Lung (tissue), 12 donors: ENCODE results near the gene CDH13. TPM values are rescaled to one million over a fixed set of nuclear protein-coding genes. Genes with fewer than 3 reads are reported as not detected.
A peak's percentile ranks its signal among the peaks of the same experiment; 100 is the strongest.

Experiments
- ATAC-seq: fragments of 200-7000 bp; cut with Tn5 transposase; one replicate; pipeline ENCODE4 v1.9.1; 2020; ENCODE audit warnings: moderate number of reproducible peaks; ENCODE audit not compliant: insufficient read depth, low FRiP score
- DNase-seq, 3 donors: peaks; one replicate each; pipeline ENCODE4 v3.0.0-alpha.2; 2013 to 2017
- H3K27ac ChIP-seq, 2 donors: one replicate each; pipeline ENCODE4 v1.5.1; 2013; ENCODE audit warnings: mild to moderate bottlenecking in 2 of 2, moderate library complexity in 2 of 2, control low read depth in 1 of 2, inconsistent platforms in 1 of 2, low read depth in 1 of 2, low read length in 1 of 2
- H3K27me3 ChIP-seq, 3 donors: one replicate each; pipeline ENCODE4 v1.5.1; 2013; ENCODE audit warnings: low read length in 2 of 3; ENCODE audit not compliant: control insufficient read depth in 3 of 3, insufficient read depth in 3 of 3
- H3K36me3 ChIP-seq, 4 donors: one replicate each; pipeline ENCODE4 v1.5.1; 2013; ENCODE audit warnings: low read length in 4 of 4, mild to moderate bottlenecking in 1 of 4, moderate library complexity in 1 of 4; ENCODE audit not compliant: control insufficient read depth in 4 of 4, insufficient read depth in 4 of 4
- H3K4me1 ChIP-seq, 5 donors: one replicate each; pipeline ENCODE4 v1.5.1; 2013; ENCODE audit warnings: low read length in 5 of 5, mild to moderate bottlenecking in 2 of 5, moderate library complexity in 1 of 5; ENCODE audit not compliant: control insufficient read depth in 5 of 5, insufficient read depth in 5 of 5
- H3K4me3 ChIP-seq: one replicate; pipeline ENCODE4 v1.5.1; 2013; ENCODE audit warnings: mild to moderate bottlenecking, control low read depth, moderate library complexity
- H3K9ac ChIP-seq, 2 donors: one replicate each; pipeline ENCODE4 v1.5.1; 2013; ENCODE audit warnings: low read length in 2 of 2, control low read depth in 1 of 2; ENCODE audit not compliant: insufficient read depth in 1 of 2
- H3K9me3 ChIP-seq, 4 donors: one replicate each; pipeline ENCODE4 v1.5.1; 2013; ENCODE audit warnings: low read length in 3 of 4, mild to moderate bottlenecking in 1 of 4, moderate library complexity in 1 of 4; ENCODE audit not compliant: control insufficient read depth in 4 of 4, insufficient read depth in 3 of 4
- WGBS, 2 donors: extraction: QIAGEN DNeasy Blood & Tissue Kit; methylation state at CpG; one replicate each; pipeline ENCODE4 v1.1.7; 2013; 5-methylcytosine and 5-hydroxymethylcytosine counted together
- polyA plus RNA-seq, 2 donors: library from polyadenylated mRNA; stranded (reverse); fragments of 200-250 nt; gene quantifications; one replicate each; pipeline ENCODE4 v1.2.1, GENCODE V29; 2013
- total RNA-seq, 2 donors: library from RNA; depleted of rRNA in 1 of 2; stranded (reverse); fragments of >200 nt in 1 of 2; gene quantifications; one replicate each; pipeline ENCODE4 v1.2.1, GENCODE V29; 2014 to 2021
- TF ChIP-seq, protein P1 (sequence below): IDR thresholded peaks from 2 replicates; pipeline ENCODE4 v1.5.1; 2012; ENCODE audit warnings: mild to moderate bottlenecking; ENCODE audit errors: control extremely low read depth, extremely low read depth
- donor health status: control.
- donor health status: control.
- donor health status: Bipolar disorder and iron deficiency.
- donor health status: healthy.
- donor health status: DM: yes; HTN: yes; CAD: no.

CDH13 gene
- total and polyA plus RNA-seq, 4 donors, result 2.1 to 12.3 (median 7.3) TPM

DNA sequence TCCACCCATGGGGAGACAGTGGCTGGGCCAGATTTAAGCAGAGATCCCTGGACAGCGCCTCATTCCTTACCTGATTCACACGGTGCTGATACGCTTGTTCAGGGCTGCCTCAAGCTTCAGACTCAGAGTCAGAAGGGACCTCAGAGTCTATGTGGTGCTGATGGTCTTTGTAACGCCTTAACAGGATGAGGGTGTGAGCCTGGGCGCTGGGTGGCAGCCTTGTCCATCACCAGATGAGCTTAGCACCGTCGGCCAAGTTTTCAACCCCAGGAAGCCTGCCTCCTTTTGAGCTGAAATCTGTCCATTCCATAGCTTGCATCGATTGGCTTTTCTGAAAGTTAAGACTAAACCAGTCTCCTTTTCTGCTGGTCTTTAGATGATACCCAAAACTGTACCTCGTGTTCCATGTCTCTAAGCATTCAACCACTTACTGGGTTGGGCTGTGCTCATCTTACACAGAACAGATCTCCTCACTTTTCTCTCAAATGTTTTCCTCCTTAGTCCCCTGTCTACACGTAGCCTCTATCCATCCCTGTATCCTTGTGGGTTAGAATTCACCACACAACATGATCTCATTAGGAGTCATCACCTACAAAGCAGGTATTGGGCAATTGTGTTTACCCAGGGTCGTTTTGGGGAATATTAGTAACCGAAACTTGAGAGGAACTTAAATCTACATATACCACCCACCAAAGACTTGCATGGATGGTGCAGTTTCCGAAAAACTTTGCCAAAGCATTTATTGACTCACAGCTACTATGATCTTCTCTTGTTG lies 573.4 kb downstream of the CDH13 start:
- WGBS, 2 donors, result 72% methylated on average over 13 of the region's 13 CpGs
- Histone ChIP-seq H3K27ac (no peak overlapping the region), H3K4me1 (no peaks in the 10 kb centered on the region), H3K9me3 (no peaks in the 10 kb centered on the region), H3K9ac (no peak overlapping the region), H3K27me3 (no peaks in the 10 kb centered on the region), H3K4me3 (no peak overlapping the region), H3K36me3 (no peaks in the 10 kb centered on the region)
- DNase-seq, result peak in 1 of 3 donors; percentile 2
- no peak for ATAC-seq
- TF ChIP-seq, protein P1, sequence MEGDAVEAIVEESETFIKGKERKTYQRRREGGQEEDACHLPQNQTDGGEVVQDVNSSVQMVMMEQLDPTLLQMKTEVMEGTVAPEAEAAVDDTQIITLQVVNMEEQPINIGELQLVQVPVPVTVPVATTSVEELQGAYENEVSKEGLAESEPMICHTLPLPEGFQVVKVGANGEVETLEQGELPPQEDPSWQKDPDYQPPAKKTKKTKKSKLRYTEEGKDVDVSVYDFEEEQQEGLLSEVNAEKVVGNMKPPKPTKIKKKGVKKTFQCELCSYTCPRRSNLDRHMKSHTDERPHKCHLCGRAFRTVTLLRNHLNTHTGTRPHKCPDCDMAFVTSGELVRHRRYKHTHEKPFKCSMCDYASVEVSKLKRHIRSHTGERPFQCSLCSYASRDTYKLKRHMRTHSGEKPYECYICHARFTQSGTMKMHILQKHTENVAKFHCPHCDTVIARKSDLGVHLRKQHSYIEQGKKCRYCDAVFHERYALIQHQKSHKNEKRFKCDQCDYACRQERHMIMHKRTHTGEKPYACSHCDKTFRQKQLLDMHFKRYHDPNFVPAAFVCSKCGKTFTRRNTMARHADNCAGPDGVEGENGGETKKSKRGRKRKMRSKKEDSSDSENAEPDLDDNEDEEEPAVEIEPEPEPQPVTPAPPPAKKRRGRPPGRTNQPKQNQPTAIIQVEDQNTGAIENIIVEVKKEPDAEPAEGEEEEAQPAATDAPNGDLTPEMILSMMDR, result no peak

DNA sequence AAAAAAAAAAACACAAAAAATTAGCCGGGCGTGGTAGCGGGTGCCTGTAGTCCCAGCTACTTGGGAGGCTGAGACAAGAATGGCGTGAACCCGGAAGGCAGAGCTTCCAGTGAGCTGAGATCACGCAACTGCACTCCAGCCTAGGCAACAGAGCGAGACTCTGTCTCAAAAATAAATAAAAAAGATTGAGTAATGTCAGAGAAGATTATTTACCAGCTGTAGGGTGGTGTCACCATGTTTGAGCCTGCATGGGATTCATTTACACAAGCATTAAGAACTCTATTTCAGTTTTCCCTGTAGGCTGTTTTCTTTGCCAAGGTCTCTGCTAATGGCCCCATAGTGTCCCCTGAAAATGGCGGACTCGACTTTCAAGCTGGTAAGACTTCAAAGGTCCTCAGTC lies 575.0 kb downstream of the CDH13 start:
- WGBS, 2 donors, result 94 to 98% methylated on average over 9 of the region's 9 CpGs
- DNase-seq (no peak), ATAC-seq (no peak)
- H3K27me3 ChIP-seq, result no peaks in the 10 kb centered on the region
- no peaks in the 10 kb centered on the region for H3K4me1 ChIP-seq
- no peaks in the 10 kb centered on the region for H3K36me3 ChIP-seq
- H3K4me3 ChIP-seq, result no peak overlapping the region
- TF ChIP-seq, protein P1, result no peak
- H3K9ac ChIP-seq, result no peak overlapping the region
- H3K9me3 ChIP-seq, result no peaks in the 10 kb centered on the region
- no peak overlapping the region for H3K27ac ChIP-seq

DNA sequence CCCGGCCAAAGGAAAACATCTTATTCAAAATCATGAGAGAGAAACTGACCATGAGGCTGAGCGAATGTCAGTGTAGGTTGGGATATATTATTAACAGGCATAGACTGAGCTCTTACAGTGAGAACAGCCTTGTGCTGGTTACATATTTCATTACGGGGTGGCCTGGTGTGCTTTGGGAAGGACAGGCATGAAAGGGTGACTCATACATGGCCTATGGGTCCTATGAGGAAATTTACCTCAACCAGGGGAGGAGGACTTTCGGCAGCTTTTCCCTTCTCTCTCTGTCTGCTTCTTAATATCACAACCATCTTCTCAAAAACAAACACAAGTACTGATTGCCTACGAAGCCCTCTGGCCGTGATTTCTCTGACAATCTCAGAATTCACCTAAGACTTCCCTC lies 579.1 kb downstream of the CDH13 start:
- Histone ChIP-seq H3K9ac (no peak overlapping the region), H3K4me3 (no peak overlapping the region), H3K27ac (no peak overlapping the region), H3K27me3 (no peaks in the 10 kb centered on the region), H3K9me3 (no peaks in the 10 kb centered on the region), H3K36me3 (no peaks in the 10 kb centered on the region), H3K4me1 (no peaks in the 10 kb centered on the region)
- ATAC-seq, result no peak
- no peak for DNase-seq
- TF ChIP-seq, protein P1, result no peak
- 76 to 81% methylated on average over 6 of the region's 6 CpGs for WGBS, 2 donors

DNA sequence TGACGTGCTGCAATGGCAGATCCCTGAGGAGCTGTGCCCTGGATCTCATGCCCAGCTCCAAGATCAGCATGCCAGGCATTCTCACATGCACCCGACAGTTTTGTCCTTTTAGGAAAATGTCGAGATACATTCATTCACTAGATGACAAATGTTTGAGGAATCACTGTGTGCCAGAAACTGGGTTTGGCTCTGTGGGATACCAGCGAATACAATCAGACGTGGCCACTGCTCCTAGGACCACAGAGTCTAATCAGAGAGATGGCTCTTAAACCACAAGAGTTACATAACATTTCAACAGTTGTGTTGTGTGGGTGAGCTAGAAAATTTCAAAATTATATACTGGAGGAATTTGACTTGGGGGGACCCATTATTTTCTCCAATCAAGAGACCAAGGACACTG lies 579.7 kb downstream of the CDH13 start:
- TF ChIP-seq, protein P1, result no peak
- Histone ChIP-seq H3K27ac (no peak overlapping the region), H3K4me1 (no peaks in the 10 kb centered on the region), H3K36me3 (no peaks in the 10 kb centered on the region), H3K27me3 (no peaks in the 10 kb centered on the region), H3K9ac (no peak overlapping the region), H3K4me3 (no peak overlapping the region), H3K9me3 (no peaks in the 10 kb centered on the region)
- 73 to 82% methylated on average over 5 of the region's 5 CpGs for WGBS, 2 donors
- no peak for DNase-seq
- ATAC-seq, result no peak
